ENCODE data around the gene KLHDC7B.

DNA sequence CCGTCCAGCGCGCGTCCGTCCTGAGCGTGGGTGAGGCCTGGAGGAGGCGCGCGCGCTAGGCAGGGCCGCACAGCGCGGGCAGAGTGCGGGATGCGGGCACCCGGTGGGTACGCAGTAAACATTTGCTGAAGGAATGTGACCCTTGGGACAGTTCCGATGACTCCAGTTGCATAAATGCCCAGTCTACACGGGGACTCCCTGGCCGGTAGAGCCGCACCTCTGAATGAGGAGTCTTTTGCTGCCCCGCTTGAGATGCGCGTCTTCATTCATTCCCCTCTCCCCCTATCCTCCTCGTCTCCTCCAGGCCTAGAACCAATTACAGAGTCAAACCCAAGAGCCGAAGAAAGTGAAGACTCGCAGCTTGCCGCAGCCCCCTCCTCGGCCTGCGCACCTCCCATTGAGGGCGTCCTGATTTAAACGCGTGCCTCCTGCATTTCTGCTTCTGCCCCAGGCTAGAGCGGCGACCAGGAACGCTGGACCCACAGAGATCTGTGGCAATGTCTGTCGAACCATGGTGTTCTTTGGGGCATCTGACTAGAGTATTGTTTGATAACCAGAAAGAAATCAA lies 37.7 kb downstream of the KLHDC7B start:
- TF ChIP-seq, protein P1, sequence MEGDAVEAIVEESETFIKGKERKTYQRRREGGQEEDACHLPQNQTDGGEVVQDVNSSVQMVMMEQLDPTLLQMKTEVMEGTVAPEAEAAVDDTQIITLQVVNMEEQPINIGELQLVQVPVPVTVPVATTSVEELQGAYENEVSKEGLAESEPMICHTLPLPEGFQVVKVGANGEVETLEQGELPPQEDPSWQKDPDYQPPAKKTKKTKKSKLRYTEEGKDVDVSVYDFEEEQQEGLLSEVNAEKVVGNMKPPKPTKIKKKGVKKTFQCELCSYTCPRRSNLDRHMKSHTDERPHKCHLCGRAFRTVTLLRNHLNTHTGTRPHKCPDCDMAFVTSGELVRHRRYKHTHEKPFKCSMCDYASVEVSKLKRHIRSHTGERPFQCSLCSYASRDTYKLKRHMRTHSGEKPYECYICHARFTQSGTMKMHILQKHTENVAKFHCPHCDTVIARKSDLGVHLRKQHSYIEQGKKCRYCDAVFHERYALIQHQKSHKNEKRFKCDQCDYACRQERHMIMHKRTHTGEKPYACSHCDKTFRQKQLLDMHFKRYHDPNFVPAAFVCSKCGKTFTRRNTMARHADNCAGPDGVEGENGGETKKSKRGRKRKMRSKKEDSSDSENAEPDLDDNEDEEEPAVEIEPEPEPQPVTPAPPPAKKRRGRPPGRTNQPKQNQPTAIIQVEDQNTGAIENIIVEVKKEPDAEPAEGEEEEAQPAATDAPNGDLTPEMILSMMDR (IDR thresholded peaks at IDR 0.05; ENCODE audit: extremely low read depth in 1 of 2, insufficient read depth in 1 of 2, low read depth in 1 of 2, low read length in 2 of 2), result no peak
- TF ChIP-seq POLR2A (IDR thresholded peaks at IDR 0.05; ENCODE audit: low read depth, low read length) (no peak), EZH2 (IDR thresholded peaks at IDR 0.05; ENCODE audit: borderline replicate concordance, low read depth, low read length, severe bottlenecking) (no peak), POLR2AphosphoS5 (IDR thresholded peaks at IDR 0.05; ENCODE audit: insufficient read depth, low read depth, low read length) (no peak), MYC (IDR thresholded peaks at IDR 0.05; ENCODE audit: low read depth, low read length) (no peak), GATA2 (IDR thresholded peaks at IDR 0.05; ENCODE audit: insufficient read depth, insufficient read length, low read depth, low read length) (no peak)

Data from endothelial cell of umbilical vein (primary cell).